ENCODE data around the gene COL4A2. TPM values are rescaled to one million over a fixed set of nuclear protein-coding genes. Genes with fewer than 3 reads are reported as not detected.

The COL4A2 gene
- polyA plus RNA-seq, 4 donors: 384 to 475 (median 465) TPM

- no peak for DNase-seq (ENCODE audit: low read depth in 4 of 4, low spot score in 3 of 4)
Measured at GRCh38 chr13:110271313-110271712, 35.8 kb upstream of the COL4A2 start.

- DNase-seq (ENCODE audit: low read depth in 4 of 4, low spot score in 3 of 4): no peak
Measured at GRCh38 chr13:110272227-110272626, 34.9 kb upstream of the COL4A2 start.

- DNase-seq (ENCODE audit: low read depth in 4 of 4, low spot score in 3 of 4): no peak
Measured at GRCh38 chr13:110272651-110273050, 34.4 kb upstream of the COL4A2 start.

GRCh38 chr13:110273254-110273653 lies 33.8 kb upstream of the COL4A2 start:
- no peak for DNase-seq (ENCODE audit: low read depth in 4 of 4, low spot score in 3 of 4)

- no peak for DNase-seq (ENCODE audit: low read depth in 4 of 4, low spot score in 3 of 4)
Measured at GRCh38 chr13:110274687-110275086, 32.4 kb upstream of the COL4A2 start.

GRCh38 chr13:110275931-110276552 lies 31.0 kb upstream of the COL4A2 start:
- DNase-seq (ENCODE audit: low read depth in 4 of 4, low spot score in 3 of 4): no peak

GRCh38 chr13:110276553-110276950 lies 30.5 kb upstream of the COL4A2 start:
- no peak for DNase-seq (ENCODE audit: low read depth in 4 of 4, low spot score in 3 of 4)

GRCh38 chr13:110277357-110277975 lies 29.6 kb upstream of the COL4A2 start:
- DNase-seq (ENCODE audit: low read depth in 4 of 4, low spot score in 3 of 4): no peak

GRCh38 chr13:110278859-110279258 lies 28.2 kb upstream of the COL4A2 start:
- no peak for DNase-seq (ENCODE audit: low read depth in 4 of 4, low spot score in 3 of 4)

GRCh38 chr13:110279684-110280083 lies 27.4 kb upstream of the COL4A2 start:
- DNase-seq (ENCODE audit: low read depth in 4 of 4, low spot score in 3 of 4): no peak

- no peak for DNase-seq (ENCODE audit: low read depth in 4 of 4, low spot score in 3 of 4)
Measured at GRCh38 chr13:110280231-110280813, 26.8 kb upstream of the COL4A2 start.

- no peak for DNase-seq (ENCODE audit: low read depth in 4 of 4, low spot score in 3 of 4)
Measured at GRCh38 chr13:110280985-110281688, 25.9 kb upstream of the COL4A2 start.

GRCh38 chr13:110281736-110282135 lies 25.3 kb upstream of the COL4A2 start:
- no peak for DNase-seq (ENCODE audit: low read depth in 4 of 4, low spot score in 3 of 4)

GRCh38 chr13:110282316-110282841 lies 24.7 kb upstream of the COL4A2 start:
- no peak for DNase-seq (ENCODE audit: low read depth in 4 of 4, low spot score in 3 of 4)

- no peak for DNase-seq (ENCODE audit: low read depth in 4 of 4, low spot score in 3 of 4)
Measured at GRCh38 chr13:110283736-110284517, 23.2 kb upstream of the COL4A2 start.

- no peak for DNase-seq (ENCODE audit: low read depth in 4 of 4, low spot score in 3 of 4)
Measured at GRCh38 chr13:110284779-110285484, 22.2 kb upstream of the COL4A2 start.

GRCh38 chr13:110285991-110286832 lies 20.9 kb upstream of the COL4A2 start:
- DNase-seq (ENCODE audit: low read depth in 4 of 4, low spot score in 3 of 4): no peak

GRCh38 chr13:110286833-110287819 lies 20.0 kb upstream of the COL4A2 start:
- no peak for DNase-seq (ENCODE audit: low read depth in 4 of 4, low spot score in 3 of 4)
